ENCODE results near the gene MPPED1.

Gene MPPED1

GRCh38 chr22:43542681-43543521 is 131.1 kb downstream of the MPPED1 start:
- no peak for DNase-seq (ENCODE audit: low spot score)

GRCh38 chr22:43543522-43544288 is 131.9 kb downstream of the MPPED1 start:
- DNase-seq (ENCODE audit: low spot score) = no peak

GRCh38 chr22:43544289-43544673 is 132.5 kb downstream of the MPPED1 start:
- DNase-seq (ENCODE audit: low spot score) = no peak

GRCh38 chr22:43546186-43546585 is 134.4 kb downstream of the MPPED1 start:
- no peak for DNase-seq (ENCODE audit: low spot score)

GRCh38 chr22:43550024-43550620 is 138.3 kb downstream of the MPPED1 start:
- no peak for DNase-seq (ENCODE audit: low spot score)

- DNase-seq (ENCODE audit: low spot score) = no peak
Measured at GRCh38 chr22:43550672-43551071, 138.9 kb downstream of the MPPED1 start.

GRCh38 chr22:43553451-43554258 is 141.8 kb downstream of the MPPED1 start:
- no peak for DNase-seq (ENCODE audit: low spot score)

- DNase-seq (ENCODE audit: low spot score) = no peak
Measured at GRCh38 chr22:43554259-43554636, 142.4 kb downstream of the MPPED1 start.

GRCh38 chr22:43554694-43555365 is 143.0 kb downstream of the MPPED1 start:
- no peak for DNase-seq (ENCODE audit: low spot score)

GRCh38 chr22:43555561-43556515 is 144.0 kb downstream of the MPPED1 start:
- DNase-seq (ENCODE audit: low spot score) = no peak
